OCI-LY3 (cell line): ENCODE measurements around the gene FAM181A.

Experiments used
- CTCF ChIP-seq: fragments of 200-600, 300-600 bp; sonication (generic); IDR thresholded peaks from 2 replicates; pipeline ENCODE4 v1.5.1; 2014; ENCODE audit warnings: antibody characterized with exemption, low read length, low read depth
- EZH2phosphoT487 ChIP-seq: fragments of 200-600 bp; shearing (Covaris generic); IDR thresholded peaks from 2 replicates; pipeline ENCODE4 v1.6.1; 2018; ENCODE audit warnings: antibody characterized with exemption, mixed run types, low read depth

DNA sequence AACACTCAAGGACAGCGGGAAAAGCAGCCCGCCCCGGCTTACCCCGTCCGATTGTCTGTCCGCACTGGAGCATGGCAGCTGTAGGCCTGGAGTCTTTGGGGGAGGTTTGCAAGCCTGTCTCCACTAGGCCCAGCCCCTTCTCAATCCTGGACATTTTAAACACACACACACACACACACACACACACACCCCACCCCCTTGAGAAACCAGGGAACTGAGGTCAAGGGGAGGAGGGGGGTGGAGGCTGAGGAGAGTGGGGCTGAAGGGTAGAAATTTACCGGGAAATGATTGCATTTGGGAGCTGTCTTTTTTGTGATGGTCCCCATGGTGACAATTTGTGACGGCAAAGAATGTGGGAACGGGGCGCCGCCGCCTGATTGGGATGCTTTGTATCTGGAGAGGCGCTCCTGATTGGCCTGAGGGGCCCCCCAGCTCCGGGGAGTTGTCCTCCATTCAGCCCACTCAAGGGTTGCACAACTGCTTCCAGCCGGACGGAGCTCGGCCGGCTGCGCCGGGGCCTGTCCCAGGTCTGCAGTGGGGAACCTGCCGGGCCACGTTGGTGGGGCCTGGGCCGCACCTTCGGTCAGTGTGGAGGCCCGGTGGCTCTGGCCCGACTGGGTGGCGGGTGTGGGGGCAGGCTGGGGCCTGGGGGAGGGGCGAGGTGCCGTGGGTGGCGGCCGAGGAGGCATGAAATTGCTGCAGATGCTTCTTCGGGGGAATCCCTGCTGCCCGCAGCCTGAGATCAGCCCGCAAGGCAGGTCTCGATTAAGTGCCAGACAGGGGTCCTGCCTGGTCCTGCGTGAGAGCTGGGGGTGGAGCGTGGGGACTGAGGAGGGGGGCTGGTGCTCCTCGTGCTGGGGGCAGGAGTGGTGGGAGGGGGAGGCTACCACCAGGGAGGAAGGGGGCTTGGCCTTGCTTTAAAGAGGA, at the start of gene FAM181A:
- TF ChIP-seq CTCF (no peak), EZH2phosphoT487 (no peak)
